Trophoblast cell (in vitro differentiated cells and primary cell): ENCODE results near the gene BOC.
A peak's percentile ranks its signal among the peaks of the same experiment; 100 is the strongest.

ENCODE experiments used
- DNase-seq, 2 donors: peaks; one replicate each; pipeline ENCODE4 v3.0.0-alpha.2; 2016
- H2AFZ ChIP-seq: 2 replicates; pipeline ENCODE4 v1.6.1; 2013; ENCODE audit warnings: low read length, moderate library complexity, mild to moderate bottlenecking; ENCODE audit not compliant: insufficient read depth, poor library complexity
- H2AK5ac ChIP-seq: 2 replicates; pipeline ENCODE4 v1.6.1; 2013; ENCODE audit warnings: mild to moderate bottlenecking, low read length
- H2BK120ac ChIP-seq: 2 replicates; pipeline ENCODE4 v1.6.1; 2013; ENCODE audit warnings: low read length, mild to moderate bottlenecking, moderate library complexity; ENCODE audit not compliant: insufficient read depth, poor library complexity
- H2BK12ac ChIP-seq: 2 replicates; pipeline ENCODE4 v1.6.1; 2013; ENCODE audit warnings: mild to moderate bottlenecking, low read length, moderate library complexity
- H2BK5ac ChIP-seq: 2 replicates; pipeline ENCODE4 v1.6.1; 2013; ENCODE audit warnings: low read length, low read depth, moderate library complexity, mild to moderate bottlenecking; ENCODE audit not compliant: poor library complexity
- H3K14ac ChIP-seq: 2 replicates; pipeline ENCODE4 v1.6.1; 2013; ENCODE audit warnings: mild to moderate bottlenecking, low read length
- H3K18ac ChIP-seq: 2 replicates; pipeline ENCODE4 v1.6.1; 2013; ENCODE audit warnings: mild to moderate bottlenecking, low read length
- H3K23ac ChIP-seq: 2 replicates; pipeline ENCODE4 v1.6.1; 2013; ENCODE audit warnings: low read length
- H3K27ac ChIP-seq: 2 replicates; pipeline ENCODE4 v1.5.1; 2013; ENCODE audit warnings: low read depth, mild to moderate bottlenecking, inconsistent platforms, low read length, moderate library complexity
- H3K27me3 ChIP-seq: 2 replicates; pipeline ENCODE4 v1.6.1; 2013; ENCODE audit warnings: inconsistent platforms, mild to moderate bottlenecking, low read length, moderate library complexity; ENCODE audit not compliant: insufficient read depth
- H3K36me3 ChIP-seq, 2 experiments: 1 replicate in 1 of 2; 2 replicates in 1 of 2; pipeline ENCODE4 v1.6.1; 2013; ENCODE audit warnings: low read length in 2 of 2, mild to moderate bottlenecking in 2 of 2, moderate library complexity in 1 of 2; ENCODE audit not compliant: insufficient read depth in 2 of 2, control insufficient read depth in 1 of 2
- H3K4ac ChIP-seq: 2 replicates; pipeline ENCODE4 v1.6.1; 2013; ENCODE audit warnings: low read depth, mild to moderate bottlenecking, low read length, moderate library complexity
- H3K4me1 ChIP-seq, 2 experiments: 1 replicate in 1 of 2; 2 replicates in 1 of 2; pipeline ENCODE4 v1.6.1; 2013; ENCODE audit warnings: low read length in 2 of 2, mild to moderate bottlenecking in 2 of 2, moderate library complexity in 1 of 2; ENCODE audit not compliant: insufficient read depth in 2 of 2, control insufficient read depth in 1 of 2
- H3K4me2 ChIP-seq: 2 replicates; pipeline ENCODE4 v1.6.1; 2013; ENCODE audit warnings: inconsistent platforms, mild to moderate bottlenecking, low read length, moderate library complexity
- H3K4me3 ChIP-seq: 2 replicates; pipeline ENCODE4 v1.5.1; 2013; ENCODE audit warnings: mild to moderate bottlenecking, low read depth, low read length, inconsistent platforms
- H3K79me1 ChIP-seq: one replicate; pipeline ENCODE4 v1.6.1; 2013; ENCODE audit warnings: low read length
- H3K79me2 ChIP-seq: 2 replicates; pipeline ENCODE4 v1.6.1; 2013; ENCODE audit warnings: low read length, mild to moderate bottlenecking; ENCODE audit not compliant: control insufficient read depth, insufficient read depth, poor library complexity
- H3K9ac ChIP-seq: 2 replicates; pipeline ENCODE4 v1.6.1; 2013; ENCODE audit warnings: mild to moderate bottlenecking, low read length
- H3K9me3 ChIP-seq: 2 replicates; pipeline ENCODE4 v1.6.1; 2013; ENCODE audit warnings: low read depth, mild to moderate bottlenecking, control low read depth, inconsistent platforms, low read length; ENCODE audit not compliant: insufficient read depth
- H4K12ac ChIP-seq: 2 replicates; pipeline ENCODE4 v1.6.1; 2013; ENCODE audit warnings: low read depth, mild to moderate bottlenecking, low read length, moderate library complexity
- H4K8ac ChIP-seq: 2 replicates; pipeline ENCODE4 v1.6.1; 2013; ENCODE audit warnings: low read depth, mild to moderate bottlenecking, low read length, moderate library complexity
- H4K91ac ChIP-seq: one replicate; pipeline ENCODE4 v1.6.1; 2013; ENCODE audit warnings: low read depth, mild to moderate bottlenecking, low read length, moderate library complexity
- WGBS: extraction: QIAGEN DNeasy Blood & Tissue Kit; methylation state at CpG from one replicate; pipeline ENCODE4 v1.1.7; 2013; ENCODE audit warnings: missing lambda C conversion rate; ENCODE audit not compliant: insufficient read length, insufficient coverage; ENCODE audit errors: extremely low coverage; 5-methylcytosine and 5-hydroxymethylcytosine counted together

The BOC gene

DNA sequence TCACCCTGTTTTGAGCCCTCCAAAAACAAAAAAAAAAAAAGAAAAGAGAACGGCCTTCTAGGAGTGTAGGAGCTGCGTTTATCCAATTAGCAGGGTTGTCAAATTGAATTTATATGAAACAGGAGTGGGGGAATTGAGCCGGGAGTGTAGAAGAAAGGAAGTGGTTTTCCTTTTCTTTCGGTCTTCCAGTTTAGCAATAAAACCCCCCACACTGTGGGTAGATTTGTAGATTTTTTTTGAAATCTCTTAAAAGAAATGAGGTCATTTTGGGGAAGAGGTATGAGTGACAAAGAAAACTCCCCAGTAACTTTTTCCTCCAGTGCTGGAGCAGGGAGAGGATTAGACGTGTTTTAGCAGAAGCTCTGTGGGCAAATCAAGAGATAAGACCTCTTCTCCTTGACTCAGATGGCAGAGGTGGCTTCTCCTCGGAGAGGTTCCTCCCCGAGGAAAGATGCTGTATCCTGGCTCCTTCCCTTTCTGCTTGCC lies 30.8 kb downstream of the BOC start:
- WGBS, result no CpG with 5 or more reads among the region's 7 CpGs
- DNase-seq, result no peak
- H3K23ac ChIP-seq, result no peak overlapping the region
- H3K4me1 ChIP-seq, result peaks cover 13 to 16% of the 10 kb centered on the region in 2 experiments
- no peak overlapping the region for H2BK120ac ChIP-seq
- H3K36me3 ChIP-seq, result peaks cover 2 to 12% of the 10 kb centered on the region in 2 experiments
- no peak overlapping the region for H3K18ac ChIP-seq
- H2AK5ac ChIP-seq, result no peak overlapping the region
- H3K4me3 ChIP-seq, result no peak overlapping the region
- H3K9me3 ChIP-seq, result no peaks in the 10 kb centered on the region
- no peak overlapping the region for H2BK5ac ChIP-seq
- no peak overlapping the region for H4K8ac ChIP-seq
- H3K79me2 ChIP-seq, result no peaks in the 10 kb centered on the region
- H3K9ac ChIP-seq, result no peak overlapping the region
- no peak overlapping the region for H2BK12ac ChIP-seq
- no peak overlapping the region for H2AFZ ChIP-seq
- no peak overlapping the region for H3K4ac ChIP-seq
- H3K4me2 ChIP-seq, result no peak overlapping the region
- no peak overlapping the region for H4K91ac ChIP-seq
- no peaks in the 10 kb centered on the region for H3K79me1 ChIP-seq
- H3K14ac ChIP-seq, result no peak overlapping the region
- H4K12ac ChIP-seq, result no peak overlapping the region
- H3K27me3 ChIP-seq, result no peaks in the 10 kb centered on the region
- H3K27ac ChIP-seq, result no peak overlapping the region

GRCh38 chr3:113243071-113243470 lies 31.7 kb downstream of the BOC start:
- Histone ChIP-seq H3K4me2 (no peak overlapping the region), H2BK12ac (no peak overlapping the region), H3K27ac (no peak overlapping the region), H2AK5ac (no peak overlapping the region), H3K9me3 (no peaks in the 10 kb centered on the region), H4K8ac (no peak overlapping the region), H3K18ac (no peak overlapping the region), H3K79me1 (no peaks in the 10 kb centered on the region), H3K14ac (no peak overlapping the region), H3K79me2 (no peaks in the 10 kb centered on the region), H3K23ac (no peak overlapping the region), H3K27me3 (no peaks in the 10 kb centered on the region), H4K91ac (no peak overlapping the region), H4K12ac (no peak overlapping the region), H2BK120ac (no peak overlapping the region), H3K4ac (no peak overlapping the region), H3K4me1 (peaks cover 13 to 16% of the 10 kb centered on the region in 2 experiments), H3K36me3 (peaks cover 0 to 8% of the 10 kb centered on the region in 2 experiments), H2BK5ac (no peak overlapping the region), H3K9ac (no peak overlapping the region), H2AFZ (no peak overlapping the region), H3K4me3 (no peak overlapping the region)
- no peak for DNase-seq
- no CpG with 5 or more reads among the region's 2 CpGs for WGBS

DNA sequence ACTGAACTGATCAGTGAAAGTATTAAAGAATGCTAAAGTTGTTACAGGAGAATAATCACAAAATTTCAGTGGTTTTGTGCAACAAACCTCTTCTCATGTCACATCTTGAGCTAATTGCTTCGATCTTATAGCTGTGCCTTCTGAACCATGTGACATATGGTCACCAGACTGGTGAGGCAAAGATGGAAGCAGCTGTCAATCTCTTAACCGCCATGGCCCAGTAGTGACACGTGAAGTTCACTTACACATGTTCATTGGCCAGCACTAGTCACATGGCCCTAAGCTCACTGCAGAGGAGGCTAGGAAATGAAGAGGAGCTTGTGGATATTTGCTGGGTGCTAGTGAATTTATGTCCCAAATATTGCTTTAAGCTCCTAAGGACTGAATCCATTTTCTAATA lies 32.5 kb downstream of the BOC start:
- Histone ChIP-seq H2BK12ac (no peak overlapping the region), H2BK5ac (no peak overlapping the region), H3K79me1 (no peaks in the 10 kb centered on the region), H3K18ac (no peak overlapping the region), H3K9me3 (no peaks in the 10 kb centered on the region), H3K9ac (no peak overlapping the region), H2AK5ac (no peak overlapping the region), H3K4me1 (peaks cover 13 to 16% of the 10 kb centered on the region in 2 experiments), H4K8ac (no peak overlapping the region), H3K27me3 (no peaks in the 10 kb centered on the region), H3K23ac (no peak overlapping the region), H3K79me2 (no peaks in the 10 kb centered on the region), H4K12ac (no peak overlapping the region), H3K27ac (no peak overlapping the region), H4K91ac (no peak overlapping the region), H3K4me3 (no peak overlapping the region), H2AFZ (peak overlapping the region; percentile 24), H3K4ac (no peak overlapping the region), H3K36me3 (peaks cover 0 to 8% of the 10 kb centered on the region in 2 experiments), H3K4me2 (no peak overlapping the region), H3K14ac (no peak overlapping the region), H2BK120ac (no peak overlapping the region)
- no peak for DNase-seq
- no CpG with 5 or more reads among the region's 3 CpGs for WGBS

GRCh38 chr3:113245761-113246161 lies 34.4 kb downstream of the BOC start:
- no peak overlapping the region for H3K27ac ChIP-seq
- H3K4ac ChIP-seq, result no peak overlapping the region
- H4K12ac ChIP-seq, result no peak overlapping the region
- H3K4me2 ChIP-seq, result no peak overlapping the region
- H3K18ac ChIP-seq, result no peak overlapping the region
- H3K79me1 ChIP-seq, result no peaks in the 10 kb centered on the region
- H3K79me2 ChIP-seq, result no peaks in the 10 kb centered on the region
- no peak overlapping the region for H3K23ac ChIP-seq
- H3K36me3 ChIP-seq, result peaks cover 13 to 21% of the 10 kb centered on the region in 2 experiments
- no peak overlapping the region for H2AK5ac ChIP-seq
- H2BK12ac ChIP-seq, result no peak overlapping the region
- H3K27me3 ChIP-seq, result no peaks in the 10 kb centered on the region
- WGBS, result no CpG with 5 or more reads among the region's 5 CpGs
- no peak overlapping the region for H3K4me3 ChIP-seq
- H2AFZ ChIP-seq, result no peak overlapping the region
- H3K14ac ChIP-seq, result no peak overlapping the region
- no peak overlapping the region for H3K9ac ChIP-seq
- H2BK120ac ChIP-seq, result no peak overlapping the region
- H4K8ac ChIP-seq, result no peak overlapping the region
- no peaks in the 10 kb centered on the region for H3K9me3 ChIP-seq
- no peak for DNase-seq
- no peak overlapping the region for H2BK5ac ChIP-seq
- no peak overlapping the region for H4K91ac ChIP-seq
- H3K4me1 ChIP-seq, result peaks cover 9 to 13% of the 10 kb centered on the region in 2 experiments
